Stimulated activated CD4-positive, alpha-beta T cell treated with anti-CD3 and anti-CD28 coated beads, Interleukin-4, amount 100 ng/mL, for 4 hours (primary cell): Measurements from ENCODE around the gene HEBP1.

Experiments
- DNase-seq, 2 experiments: peaks; one replicate each; pipeline ENCODE4 v3.0.0-alpha.2; 2020

HEBP1 gene

GRCh38 chr12:13023811-13024530, 23.9 kb upstream of the HEBP1 start:
- DNase-seq = no peak

- DNase-seq = no peak
These were observed 22.8 kb upstream of the HEBP1 start for GRCh38 chr12:13022851-13023271.

- DNase-seq = no peak
These were observed 11.0 kb upstream of the HEBP1 start for GRCh38 chr12:13011098-13011497.

DNA sequence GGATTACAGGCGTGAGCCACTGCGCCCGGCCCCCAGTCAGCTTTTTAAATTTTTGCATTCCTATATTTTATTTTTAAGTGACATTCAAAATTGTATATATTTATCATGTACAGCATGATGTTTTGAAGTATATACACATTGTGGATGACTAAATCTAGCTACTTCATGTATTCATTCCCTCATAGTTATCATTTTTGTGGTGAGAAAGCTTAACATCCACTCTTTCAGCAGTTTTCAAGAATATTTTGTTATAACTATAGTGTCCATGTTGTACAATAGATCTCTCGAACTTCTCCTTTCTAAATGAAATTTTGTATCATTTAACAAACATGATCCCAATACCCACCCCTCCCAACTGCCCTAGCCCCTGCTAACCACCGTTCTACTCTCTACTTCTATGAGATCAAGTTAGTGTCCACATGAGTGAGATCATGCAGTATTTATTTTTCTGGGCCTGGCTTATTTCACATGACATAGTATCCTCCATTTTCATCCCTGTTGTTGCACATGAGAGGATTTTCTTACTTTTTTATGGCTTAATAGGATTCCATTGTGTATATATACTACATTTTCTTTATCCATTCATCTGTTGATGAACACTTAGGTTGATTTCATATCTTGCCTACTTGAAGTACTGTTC, 8.8 kb upstream of the HEBP1 start:
- DNase-seq = no peak

DNA sequence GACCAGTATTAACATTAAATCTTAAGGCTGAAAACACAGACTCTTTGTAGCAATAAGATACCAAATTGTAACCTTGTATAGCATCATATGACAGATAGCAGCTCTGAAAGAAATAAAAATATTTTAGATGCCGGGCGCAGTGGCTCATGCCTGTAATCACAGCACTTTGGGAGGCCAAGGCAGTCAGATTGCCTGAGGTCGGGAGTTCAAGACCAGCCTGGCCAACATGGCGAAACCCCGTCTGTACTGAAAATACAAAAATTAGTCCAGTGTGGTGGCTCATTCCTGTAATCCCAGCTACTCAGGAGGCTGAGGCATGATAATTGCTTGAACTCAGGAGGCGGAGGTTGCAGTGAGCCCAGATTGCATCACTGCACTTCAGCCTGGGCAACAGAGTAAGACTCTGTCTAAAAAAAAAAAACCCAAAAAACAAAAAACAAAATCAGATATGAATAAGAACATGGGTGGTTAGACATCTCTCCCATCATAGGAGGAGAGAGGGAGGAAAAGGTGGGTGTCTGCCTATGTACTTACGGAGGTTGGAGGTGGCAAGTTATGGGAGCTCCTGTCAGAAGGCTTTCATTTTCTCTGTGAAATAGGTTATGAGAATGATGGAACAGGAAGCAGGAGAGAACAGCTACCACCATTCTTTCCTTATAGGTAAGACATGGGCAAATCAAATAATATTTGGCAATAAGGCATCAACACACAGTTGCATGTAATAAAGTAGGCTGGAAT, 7.6 kb upstream of the HEBP1 start:
- DNase-seq = no peak

- no peak for DNase-seq
These were observed 5.6 kb upstream of the HEBP1 start for GRCh38 chr12:13005649-13006048.

GRCh38 chr12:13004986-13005385, 4.9 kb upstream of the HEBP1 start:
- DNase-seq = no peak

DNA sequence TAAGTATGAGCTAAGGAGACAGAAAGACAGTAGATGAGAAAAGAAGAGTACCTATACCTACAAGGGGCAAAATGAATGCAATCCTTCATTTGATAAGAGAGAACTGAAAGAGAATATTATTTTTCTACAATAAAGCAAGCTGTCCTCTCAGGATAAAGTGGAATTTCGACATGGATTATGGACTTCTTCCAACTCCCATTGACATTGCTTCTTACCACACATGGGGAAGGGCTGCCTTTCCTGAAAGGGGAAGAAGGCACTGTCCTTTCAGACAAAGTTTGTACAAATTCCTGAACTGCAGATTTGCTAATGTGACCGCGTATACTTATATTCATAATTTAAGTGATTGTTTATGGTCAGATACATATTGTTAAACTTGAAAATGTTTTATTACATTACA, 4.3 kb upstream of the HEBP1 start:
- DNase-seq = no peak

GRCh38 chr12:13002301-13003097, 2.4 kb upstream of the HEBP1 start:
- no peak for DNase-seq

GRCh38 chr12:13001775-13002040, 1.6 kb upstream of the HEBP1 start:
- DNase-seq = no peak

- peak in 1 of 2 experiments; percentile 30 for DNase-seq
These were observed 1.1 kb upstream of the HEBP1 start for GRCh38 chr12:13000925-13001774.

GRCh38 chr12:13000616-13000924, 505 bp upstream of the HEBP1 start:
- DNase-seq = peak in 1 of 2 experiments; percentile 21

DNA sequence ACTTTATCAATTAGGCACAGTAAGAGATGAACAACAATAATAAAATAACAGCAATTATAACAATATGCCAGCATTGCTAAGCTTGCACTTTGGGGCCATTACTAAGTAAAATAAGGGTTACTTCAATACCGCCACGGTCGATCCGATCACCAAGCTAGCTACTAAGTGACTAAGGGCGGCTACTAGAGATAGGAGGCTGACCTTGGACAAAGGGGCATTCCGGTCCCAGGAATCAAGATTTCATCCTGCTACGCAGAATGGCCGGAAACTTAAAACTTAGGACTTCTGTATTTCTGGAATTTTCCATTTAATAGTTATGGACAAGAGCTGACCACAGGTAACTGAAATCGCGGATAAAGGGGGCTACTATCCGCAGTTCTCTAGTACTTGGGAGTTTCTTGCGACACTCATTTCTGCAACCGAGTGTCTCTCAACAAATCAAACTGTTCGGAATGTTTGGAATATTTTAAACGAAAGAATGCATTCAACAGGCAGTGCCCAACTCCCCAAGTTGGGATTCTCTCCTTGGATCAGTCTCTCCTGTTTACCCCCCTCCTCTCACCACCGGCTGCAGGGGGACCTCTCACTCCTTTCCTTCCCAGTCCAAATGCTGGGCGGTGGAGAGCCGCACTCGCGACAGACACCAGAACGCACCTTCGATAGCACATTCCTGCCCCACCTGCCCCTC, 650 bp downstream of the HEBP1 start:
- no peak for DNase-seq

- DNase-seq = no peak
These were observed 1.8 kb downstream of the HEBP1 start for GRCh38 chr12:12998248-12998647.

- DNase-seq = no peak
These were observed 2.3 kb downstream of the HEBP1 start for GRCh38 chr12:12997734-12998133.

- no peak for DNase-seq
These were observed 2.9 kb downstream of the HEBP1 start for GRCh38 chr12:12997156-12997555.

- no peak for DNase-seq
These were observed 3.9 kb downstream of the HEBP1 start for GRCh38 chr12:12996209-12996608.

DNA sequence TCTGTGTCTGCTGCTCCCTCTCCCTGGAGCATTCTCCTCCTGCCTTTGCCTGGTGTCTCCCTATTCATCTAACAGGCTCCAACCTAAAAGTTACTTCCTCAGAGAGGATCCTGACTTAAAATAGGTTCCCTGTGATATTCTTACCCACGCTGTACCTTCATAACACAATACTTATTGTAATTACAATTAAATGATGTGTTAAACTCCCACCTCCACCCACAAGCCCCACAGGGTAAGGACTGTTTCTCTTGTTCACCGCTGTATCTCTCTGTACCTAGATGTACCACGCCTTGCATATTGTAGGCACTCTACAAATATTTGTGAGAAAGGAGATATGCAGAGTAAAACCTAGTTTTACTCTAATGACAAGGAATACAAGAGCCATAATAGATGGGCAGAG, 5.0 kb downstream of the HEBP1 start:
- DNase-seq = no peak

DNA sequence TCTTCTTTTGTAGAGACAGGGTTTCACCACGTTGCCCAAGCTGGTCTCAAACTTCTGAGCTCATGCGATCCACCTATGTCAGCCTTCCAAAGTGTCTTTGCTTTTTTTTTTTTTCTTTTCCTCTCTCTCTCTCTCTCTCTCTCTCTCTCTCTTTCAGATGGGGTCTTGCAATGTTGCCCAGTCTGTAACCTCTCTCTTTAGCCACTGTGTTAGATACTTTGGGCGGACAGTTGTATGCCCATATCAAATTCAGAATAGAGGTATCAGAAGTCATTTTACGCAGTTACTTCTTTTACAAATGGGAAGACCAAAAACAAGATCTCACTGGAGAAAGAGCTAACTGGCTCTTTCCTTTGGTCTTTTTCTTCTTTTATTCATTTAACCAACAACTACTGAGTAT, 6.7 kb downstream of the HEBP1 start:
- DNase-seq = no peak

GRCh38 chr12:12992418-12993130, 7.5 kb downstream of the HEBP1 start:
- DNase-seq = no peak

GRCh38 chr12:12990700-12991468, 9.2 kb downstream of the HEBP1 start:
- no peak for DNase-seq
